HEK293 (cell line): ENCODE results near the gene PMM1.

Experiments used
- CTCF ChIP-seq: fragments of 450-650 bp; formaldehyde crosslinking; IDR thresholded peaks from 2 replicates; pipeline ENCODE4 v1.5.1; 2016; ENCODE audit warnings: missing biosample characterization, missing genetic modification characterization
- REST ChIP-seq: fragments of 450-650 bp; formaldehyde crosslinking; IDR thresholded peaks from 2 replicates; pipeline ENCODE4 v1.5.1; 2016; ENCODE audit warnings: missing biosample characterization, missing genetic modification characterization
- ZBTB20 ChIP-seq: fragments of 450-650 bp; formaldehyde crosslinking; IDR thresholded peaks from 2 replicates; pipeline ENCODE4 v1.5.1; 2016; ENCODE audit warnings: missing biosample characterization, missing genetic modification characterization
- ZNF223 ChIP-seq: fragments of 450-650 bp; formaldehyde crosslinking; IDR thresholded peaks from 2 replicates; pipeline ENCODE4 v1.5.1; 2016; ENCODE audit warnings: missing biosample characterization, missing genetic modification characterization
- ZNF341 ChIP-seq: fragments of 450-650 bp; formaldehyde crosslinking; IDR thresholded peaks from 2 replicates; pipeline ENCODE4; 2016; ENCODE audit warnings: low read depth, missing biosample characterization, missing genetic modification characterization

- TF ChIP-seq ZBTB20 (tag by site-specific recombination) = no peak
- no peak for TF ChIP-seq CTCF
- no peak for TF ChIP-seq ZNF223 (tag by site-specific recombination)
- TF ChIP-seq REST = no peak
- TF ChIP-seq ZNF341 (tag by site-specific recombination) = no peak
These were observed 46.8 kb upstream of the PMM1 start for GRCh38 chr22:41636467-41636866.
